ENCODE measurements around the gene MYOC.
"Not testable (repeated sequence)": the region's sequence is repeated elsewhere in the genome, so short reads cannot be mapped to it uniquely, and the experiment has no call there.

The MYOC gene

GRCh38 chr1:171652234-171652822, at the start of gene MYOC:
Gene MYOC (minus strand): TSS chr1:171652688. CDS start chr1:171652611, 77 bp downstream.
- no peak for DNase-seq (ENCODE audit: low spot score)

- no peak for DNase-seq (ENCODE audit: low spot score)
Measured at GRCh38 chr1:171699531-171699930, 47.0 kb upstream of the MYOC start.

- not testable (repeated sequence) for DNase-seq (ENCODE audit: low spot score)
Measured at GRCh38 chr1:171695772-171696171, 43.3 kb upstream of the MYOC start.

- DNase-seq (ENCODE audit: low spot score) = not testable (repeated sequence)
Measured at GRCh38 chr1:171693541-171693940, 41.1 kb upstream of the MYOC start.

- no peak for DNase-seq (ENCODE audit: low spot score)
Measured at GRCh38 chr1:171683870-171684269, 31.4 kb upstream of the MYOC start.

GRCh38 chr1:171680339-171680738, 27.9 kb upstream of the MYOC start:
- no peak for DNase-seq (ENCODE audit: low spot score)

GRCh38 chr1:171676823-171677222, 24.3 kb upstream of the MYOC start:
- DNase-seq (ENCODE audit: low spot score) = no peak

GRCh38 chr1:171674431-171675405, 22.2 kb upstream of the MYOC start:
- no peak for DNase-seq (ENCODE audit: low spot score)

GRCh38 chr1:171670739-171671138, 18.3 kb upstream of the MYOC start:
- no peak for DNase-seq (ENCODE audit: low spot score)

- no peak for DNase-seq (ENCODE audit: low spot score)
Measured at GRCh38 chr1:171668372-171668771, 15.9 kb upstream of the MYOC start.

GRCh38 chr1:171666114-171666769, 13.8 kb upstream of the MYOC start:
- DNase-seq (ENCODE audit: low spot score) = no peak

GRCh38 chr1:171664976-171665375, 12.5 kb upstream of the MYOC start:
- DNase-seq (ENCODE audit: low spot score) = no peak

GRCh38 chr1:171663854-171664575, 11.5 kb upstream of the MYOC start:
- DNase-seq (ENCODE audit: low spot score) = no peak

- no peak for DNase-seq (ENCODE audit: low spot score)
Measured at GRCh38 chr1:171663036-171663853, 10.8 kb upstream of the MYOC start.

- DNase-seq (ENCODE audit: low spot score) = no peak
Measured at GRCh38 chr1:171661076-171661650, 8.7 kb upstream of the MYOC start.

- DNase-seq (ENCODE audit: low spot score) = not testable (repeated sequence)
Measured at GRCh38 chr1:171656206-171656605, 3.7 kb upstream of the MYOC start.

- no peak for DNase-seq (ENCODE audit: low spot score)
Measured at GRCh38 chr1:171655746-171656116, 3.2 kb upstream of the MYOC start.

GRCh38 chr1:171654942-171655745, 2.7 kb upstream of the MYOC start:
- no peak for DNase-seq (ENCODE audit: low spot score)

- no peak for DNase-seq (ENCODE audit: low spot score)
Measured at GRCh38 chr1:171654201-171654941, 1.9 kb upstream of the MYOC start.
